NCI-H446 treated with DMSO at 0.1 percent for 48 hours (cell line): ENCODE results near the gene DRD1.
"Not testable (repeated sequence)": the region's sequence is repeated elsewhere in the genome, so short reads cannot be mapped to it uniquely, and the experiment has no call there.

Experiments used
- DNase-seq: peaks from one replicate; lab custom pipeline; 2025; lab: John Stamatoyannopoulos, UW

Gene DRD1

DNA sequence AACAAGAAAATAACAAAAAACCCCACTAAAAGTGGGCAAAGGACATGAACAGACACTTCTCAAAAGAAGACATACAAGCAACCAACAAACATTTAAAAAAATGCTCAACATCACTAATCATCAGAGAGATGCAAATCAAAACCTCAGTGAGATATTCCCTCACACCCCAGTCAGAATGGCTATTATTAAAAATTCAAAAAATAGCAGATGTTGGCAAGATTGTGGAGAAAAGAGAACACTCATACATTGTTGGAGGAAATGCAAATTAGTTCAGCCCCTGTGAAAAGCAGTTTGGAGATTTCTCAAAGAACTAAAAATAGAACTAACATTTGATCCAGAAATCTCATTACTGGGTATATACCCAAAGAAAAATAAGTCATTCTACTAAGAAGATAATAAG is 19.4 kb downstream of the DRD1 start:
- not testable (repeated sequence) for DNase-seq

DNA sequence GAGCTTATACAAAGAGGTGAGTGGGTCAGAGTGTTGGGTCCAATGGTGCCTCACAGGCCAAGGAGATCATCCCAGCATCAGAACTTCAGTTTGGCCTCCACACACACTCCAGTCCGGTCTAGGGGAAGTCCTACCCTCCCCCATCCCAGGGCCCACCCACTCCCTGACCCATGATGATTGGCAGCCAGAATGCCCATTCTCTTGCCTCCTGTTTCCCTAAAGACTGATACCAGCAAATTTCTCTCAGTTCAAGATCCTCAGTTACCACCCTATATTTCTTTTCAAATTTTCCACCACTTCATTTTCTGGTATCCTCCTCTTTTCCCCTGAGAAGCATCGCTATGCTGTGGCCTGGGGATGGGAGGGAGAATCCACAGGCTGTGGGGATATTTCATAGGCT is 21.9 kb downstream of the DRD1 start:
- no peak for DNase-seq

DNA sequence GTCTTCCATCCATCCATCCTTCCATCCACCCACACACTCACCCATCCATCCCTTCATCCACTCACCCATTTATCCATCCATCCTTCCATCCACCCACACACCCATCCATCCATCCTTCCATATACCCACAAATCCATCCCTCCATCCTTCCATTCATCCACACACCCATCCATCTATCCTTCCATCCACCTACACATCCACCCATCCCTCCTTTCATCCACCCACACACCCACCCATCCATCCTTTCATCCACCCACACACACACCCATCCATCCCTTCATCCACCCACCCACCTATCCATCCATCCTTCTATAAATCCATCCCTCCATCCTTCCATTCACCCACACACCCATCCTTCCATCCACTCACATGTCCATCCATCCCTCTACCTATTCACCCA is 23.6 kb downstream of the DRD1 start:
- no peak for DNase-seq

DNA sequence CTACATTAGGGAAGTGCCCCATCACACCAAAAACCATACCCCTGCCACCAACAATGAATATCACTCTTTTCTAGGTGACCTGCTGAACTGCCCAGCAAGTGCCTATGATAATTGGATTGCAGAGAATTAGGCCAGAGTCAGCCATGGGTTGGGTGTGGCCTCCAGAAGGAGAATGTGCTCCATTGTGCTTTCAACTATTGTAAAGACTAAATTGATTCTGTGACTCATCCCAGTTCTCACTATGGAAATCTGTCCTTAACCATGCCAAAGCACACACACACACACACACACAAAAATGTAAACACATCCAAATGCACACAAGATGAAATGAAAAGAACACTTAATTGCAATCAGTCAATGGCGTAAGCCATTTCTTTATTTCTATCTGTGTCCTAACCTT is 25.7 kb downstream of the DRD1 start:
- no peak for DNase-seq

DNA sequence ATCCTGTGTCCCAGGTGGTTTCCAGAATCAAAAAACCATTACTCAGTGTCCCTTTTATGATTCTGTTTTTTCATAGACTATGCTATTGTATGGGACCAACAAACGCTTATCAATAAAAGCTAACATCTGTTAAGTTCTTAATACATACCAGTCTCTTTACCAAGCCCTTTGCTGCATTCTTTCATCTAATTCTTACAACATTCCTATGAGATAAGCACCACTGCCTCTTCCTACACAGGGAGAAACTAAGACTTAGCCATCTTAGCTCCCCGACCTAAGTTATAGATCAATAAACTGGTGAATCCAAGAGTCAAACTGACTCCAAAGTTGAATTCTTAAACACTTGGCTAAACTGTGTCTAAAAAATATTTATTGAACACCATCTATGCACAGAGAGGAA is 26.6 kb downstream of the DRD1 start:
- DNase-seq, result no peak

DNA sequence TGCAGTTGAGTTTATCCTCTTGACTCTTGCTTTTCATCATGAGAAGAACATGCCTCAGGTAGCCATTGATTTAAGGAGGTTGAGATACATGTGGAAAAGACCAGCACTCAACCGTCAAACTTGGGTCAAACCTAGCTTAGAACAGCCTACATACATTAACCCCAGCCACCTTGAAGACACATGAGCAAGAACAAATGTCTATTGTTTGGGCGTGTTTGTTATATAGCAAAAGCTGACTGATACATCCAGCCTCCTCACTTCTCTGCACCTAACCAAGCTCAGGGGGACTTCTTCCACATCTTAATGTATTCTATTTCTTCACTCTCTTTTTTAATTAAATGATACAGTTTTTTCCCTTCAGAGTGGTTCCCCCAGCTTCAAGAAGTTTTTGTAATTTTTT is 28.7 kb downstream of the DRD1 start:
- DNase-seq, result no peak

DNA sequence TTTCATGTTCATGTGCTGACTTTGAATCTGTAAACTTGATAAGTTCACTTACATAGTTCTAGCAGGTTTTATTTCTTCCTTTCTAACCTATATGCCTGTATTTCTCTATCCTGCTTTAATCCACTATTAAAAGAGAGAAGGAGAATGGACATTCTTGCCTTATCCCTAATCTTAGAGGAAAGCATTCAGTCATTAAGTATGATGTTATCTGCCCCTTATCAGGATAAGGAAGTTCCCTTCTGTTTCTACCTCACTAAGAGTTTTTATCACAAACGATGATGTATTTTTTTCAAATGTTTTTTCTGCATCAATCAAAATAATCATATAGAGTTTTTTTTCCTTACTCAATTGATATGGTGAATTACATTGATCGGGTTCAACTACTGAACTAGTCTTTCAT is 33.1 kb downstream of the DRD1 start:
- no peak for DNase-seq

DNA sequence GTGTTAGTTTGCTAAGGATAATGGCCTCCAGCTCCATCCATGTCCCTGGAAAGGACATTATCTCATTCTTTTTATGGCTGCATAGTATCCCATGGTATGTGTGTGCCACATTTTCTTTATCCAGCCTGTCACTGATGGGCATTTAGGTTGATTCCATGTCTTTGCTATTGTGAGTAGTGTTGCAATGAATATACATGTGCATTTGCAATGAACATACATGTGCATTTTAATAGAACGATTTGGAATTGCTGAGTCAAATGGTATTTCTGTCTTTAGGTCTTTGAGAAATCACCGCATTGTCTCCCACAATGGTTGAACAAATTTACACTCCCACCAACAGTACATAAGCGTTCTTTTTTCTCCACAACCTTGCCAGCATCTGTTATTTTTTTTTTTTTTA is 37.7 kb downstream of the DRD1 start:
- no peak for DNase-seq

DNA sequence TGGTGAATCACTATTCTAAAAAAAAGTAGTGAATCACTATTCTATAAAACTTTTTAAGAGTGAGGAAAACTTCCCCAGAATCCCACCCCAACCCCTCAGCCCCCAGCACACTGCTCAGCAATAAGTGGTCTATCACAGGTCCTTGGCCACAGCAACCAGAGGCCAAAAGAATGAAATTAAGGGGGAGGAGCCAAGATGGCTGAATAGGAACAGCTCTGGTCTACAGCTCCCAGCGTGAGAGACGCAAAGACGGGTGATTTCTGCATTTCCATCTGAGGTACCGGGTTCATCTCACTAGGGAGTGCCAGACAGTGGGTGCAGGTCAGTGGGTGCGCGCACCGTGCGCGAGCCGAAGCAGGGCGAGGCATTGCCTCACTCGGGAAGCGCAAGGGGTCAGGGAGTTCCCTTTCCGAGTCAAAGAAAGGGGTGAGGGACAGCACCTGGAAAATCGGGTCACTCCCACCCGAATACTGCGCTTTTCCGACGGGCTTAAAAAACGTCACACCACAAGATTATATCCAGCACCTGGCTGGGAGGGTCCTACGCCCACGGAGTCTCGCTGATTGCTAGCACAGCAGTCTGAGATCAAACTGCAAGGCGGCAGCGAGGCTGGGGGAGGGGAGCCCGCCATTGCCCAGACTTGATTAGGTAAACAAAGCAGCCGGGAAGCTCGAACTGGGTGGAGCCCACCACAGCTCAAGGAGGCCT is 46.2 kb downstream of the DRD1 start:
- DNase-seq, result not testable (repeated sequence)

DNA sequence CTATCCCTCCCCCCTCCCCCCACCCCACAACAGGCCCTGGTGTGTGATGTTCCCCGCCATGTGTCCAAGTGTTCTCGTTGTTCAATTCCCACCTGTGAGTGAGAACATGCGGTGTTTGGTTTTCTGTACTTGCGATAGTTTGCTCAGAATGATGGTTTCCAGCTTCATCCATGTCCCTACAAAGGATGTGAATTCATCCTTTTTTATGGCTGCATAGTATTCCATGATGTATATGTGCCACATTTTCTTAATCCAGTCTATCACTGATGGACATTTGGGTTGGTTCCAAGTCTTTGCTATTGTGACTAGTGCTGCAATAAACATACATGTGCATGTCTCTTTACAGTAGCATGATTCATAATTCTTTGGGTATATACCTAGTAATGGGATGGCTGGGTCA is 48.6 kb downstream of the DRD1 start:
- DNase-seq, result not testable (repeated sequence)

DNA sequence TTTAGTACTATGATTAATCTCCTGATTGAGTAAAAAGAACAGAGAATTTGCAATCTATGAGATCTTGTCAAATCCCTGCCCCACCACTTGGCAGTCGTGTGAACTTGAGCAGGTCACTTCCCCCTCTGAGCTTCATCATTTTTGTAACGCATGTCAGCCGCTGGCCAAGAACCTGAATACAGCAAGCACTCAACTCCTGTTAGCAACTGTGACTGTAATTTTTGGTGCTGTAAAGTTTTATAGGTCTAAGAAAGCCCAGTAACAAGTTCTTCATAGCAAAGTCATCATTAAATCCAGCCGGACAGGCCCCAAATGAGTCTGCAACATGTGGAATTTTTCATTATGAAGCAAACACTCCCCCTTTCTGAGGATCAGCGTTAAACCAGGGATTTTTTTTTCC is 49.4 kb downstream of the DRD1 start:
- DNase-seq, result no peak

DNA sequence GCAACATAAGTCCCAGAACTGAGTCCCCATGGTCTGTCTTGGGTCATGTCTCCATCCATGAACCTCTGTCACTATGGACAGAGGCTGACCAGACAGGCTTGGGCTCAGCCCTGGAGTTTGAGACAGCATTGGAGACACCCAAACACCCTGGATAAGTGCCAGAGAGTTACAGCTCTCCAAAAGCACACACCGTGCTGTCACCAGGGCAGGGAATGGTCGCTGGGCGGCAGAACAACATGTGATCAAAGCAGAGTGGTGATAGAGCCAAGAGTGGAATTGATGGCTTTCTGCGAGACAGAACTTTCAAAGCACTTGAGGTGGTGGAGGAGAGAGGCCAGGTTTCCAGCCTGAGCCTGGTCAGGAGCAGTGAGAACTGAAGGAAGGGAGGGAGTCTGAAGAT is 50.1 kb downstream of the DRD1 start:
- DNase-seq, result no peak

DNA sequence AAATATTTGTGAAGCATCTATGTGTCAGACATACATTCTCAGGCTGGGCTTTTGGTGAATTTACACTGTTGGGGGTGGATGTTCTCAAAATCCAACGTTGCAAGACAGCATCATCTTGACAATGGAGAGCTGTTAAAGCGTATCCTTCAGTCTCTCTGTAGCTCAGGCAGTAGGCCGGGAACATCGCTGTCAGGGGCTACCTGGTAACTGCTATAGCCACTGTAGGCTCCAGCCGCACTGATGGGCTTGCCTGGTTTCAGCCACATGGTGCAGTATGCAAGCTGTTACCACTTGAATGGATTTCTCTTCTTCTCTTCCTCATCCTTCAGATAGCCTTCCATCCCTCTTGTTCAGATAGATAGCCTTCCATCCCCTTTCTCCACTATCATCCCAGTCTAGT is 51.7 kb downstream of the DRD1 start:
- no peak for DNase-seq

DNA sequence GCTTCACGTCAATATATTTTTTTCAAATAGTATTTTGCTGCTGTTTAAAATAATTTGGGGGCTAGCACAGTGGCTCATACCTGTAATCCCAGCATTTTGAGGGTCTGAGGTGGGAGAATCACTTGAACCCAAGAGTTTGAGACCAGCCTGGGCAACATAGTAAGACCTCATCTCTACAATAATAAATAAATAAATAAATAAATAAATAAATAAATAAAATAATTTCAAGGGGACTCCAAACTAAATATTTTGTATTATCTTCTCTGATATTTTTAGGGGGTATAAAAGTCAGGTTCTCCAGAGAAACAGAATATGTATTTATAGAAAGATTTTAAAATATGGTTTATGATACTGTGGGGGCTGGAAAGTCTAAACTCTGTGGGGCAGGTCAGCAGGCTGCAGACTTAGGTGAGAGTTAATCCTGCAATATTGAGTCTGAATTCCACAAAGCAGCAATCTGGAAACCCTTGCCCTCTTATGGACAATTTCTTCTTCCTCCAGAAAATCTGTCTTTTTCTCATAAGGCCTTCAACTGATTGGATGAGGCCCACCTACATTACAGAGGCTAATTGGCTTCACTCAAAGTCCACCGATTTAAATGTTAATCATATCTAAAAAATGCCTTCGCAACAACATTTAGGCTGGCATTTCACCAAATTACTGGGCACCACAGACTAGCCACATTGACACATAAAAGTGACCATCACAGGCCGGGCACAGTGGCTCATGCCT is 53.5 kb downstream of the DRD1 start:
- no peak for DNase-seq
